Body of pancreas (tissue), 4 donors: Measurements from ENCODE around the gene SYNE1. TPM values are rescaled to one million over a fixed set of nuclear protein-coding genes. Genes with fewer than 3 reads are reported as not detected.
"Not testable (repeated sequence)": the region's sequence is repeated elsewhere in the genome, so short reads cannot be mapped to it uniquely, and the experiment has no call there.

Source experiments
- ATAC-seq: fragments of 150-250 bp; one replicate; pipeline ENCODE4 v1.9.1; 2016
- DNase-seq, 4 donors: peaks; one replicate each; pipeline ENCODE4 v3.0.0-alpha.2; 2019
- H3K27ac ChIP-seq, 4 donors: fragments of 200-600 bp; sonication (generic); 1 replicate in 3 of 4; 2 replicates in 1 of 4; pipeline versions ENCODE4 v1.5.1 to v1.6.1; 2016 to 2019; ENCODE audit warnings: mild to moderate bottlenecking in 1 of 4, mixed read lengths in 1 of 4, moderate library complexity in 1 of 4
- H3K27me3 ChIP-seq, 2 donors: fragments of 200-600 bp; sonication (generic); one replicate each; pipeline ENCODE4 v1.6.0; 2016; ENCODE audit warnings: mild to moderate bottlenecking in 1 of 2
- H3K36me3 ChIP-seq, 2 donors: fragments of 200-600 bp; sonication (generic); replicated peaks in 1 of 2; 2 replicates each; pipeline ENCODE4 v1.5.1; 2016; ENCODE audit warnings: low read depth in 2 of 2; ENCODE audit not compliant: insufficient read depth in 1 of 2
- H3K4me1 ChIP-seq: fragments of 200-600 bp; sonication (generic); one replicate; pipeline ENCODE4 v1.6.0; 2016
- H3K4me3 ChIP-seq, 2 donors: fragments of 200-600 bp; sonication (generic); 1 replicate in 1 of 2; 2 replicates in 1 of 2; pipeline ENCODE4 v1.5.1; 2016 to 2019
- H3K9me3 ChIP-seq, 3 donors: fragments of 200-600 bp; sonication (generic); 1 replicate in 2 of 3; 2 replicates in 1 of 3; pipeline ENCODE4 v1.5.1; 2016
- POLR2A ChIP-seq, 3 donors: fragments of 450-650 bp; IDR thresholded peaks; one replicate each; pipeline ENCODE4 v1.6.1; 2016; ENCODE audit warnings: antibody characterized with exemption in 3 of 3, mild to moderate bottlenecking in 2 of 3
- WGBS, 2 donors: methylation state at CpG; one replicate each; pipeline ENCODE4 v1.1.5; 2017; 5-methylcytosine and 5-hydroxymethylcytosine counted together
- intact Hi-C: fragments of 100-400 bp; cut with DNase I; formaldehyde crosslinking; loops from one replicate; pipeline ENCODE4 v1.15.1; 2023
- total RNA-seq, 2 donors: library from RNA; depleted of rRNA; stranded (reverse); fragments of >200 nt; gene quantifications; one replicate each; pipeline ENCODE4 v1.1.0, GENCODE V29; 2016
- TF ChIP-seq, protein P1 (sequence below), 7 experiments: fragments of 450-650 bp in 4 of 7; fragments of 200-600 bp in 3 of 7; sonication (generic) in 3 of 7; IDR thresholded peaks; one replicate each; pipeline ENCODE4 v1.5.1; 2016 to 2019; ENCODE audit warnings: antibody characterized with exemption in 7 of 7

Gene SYNE1, protein sequence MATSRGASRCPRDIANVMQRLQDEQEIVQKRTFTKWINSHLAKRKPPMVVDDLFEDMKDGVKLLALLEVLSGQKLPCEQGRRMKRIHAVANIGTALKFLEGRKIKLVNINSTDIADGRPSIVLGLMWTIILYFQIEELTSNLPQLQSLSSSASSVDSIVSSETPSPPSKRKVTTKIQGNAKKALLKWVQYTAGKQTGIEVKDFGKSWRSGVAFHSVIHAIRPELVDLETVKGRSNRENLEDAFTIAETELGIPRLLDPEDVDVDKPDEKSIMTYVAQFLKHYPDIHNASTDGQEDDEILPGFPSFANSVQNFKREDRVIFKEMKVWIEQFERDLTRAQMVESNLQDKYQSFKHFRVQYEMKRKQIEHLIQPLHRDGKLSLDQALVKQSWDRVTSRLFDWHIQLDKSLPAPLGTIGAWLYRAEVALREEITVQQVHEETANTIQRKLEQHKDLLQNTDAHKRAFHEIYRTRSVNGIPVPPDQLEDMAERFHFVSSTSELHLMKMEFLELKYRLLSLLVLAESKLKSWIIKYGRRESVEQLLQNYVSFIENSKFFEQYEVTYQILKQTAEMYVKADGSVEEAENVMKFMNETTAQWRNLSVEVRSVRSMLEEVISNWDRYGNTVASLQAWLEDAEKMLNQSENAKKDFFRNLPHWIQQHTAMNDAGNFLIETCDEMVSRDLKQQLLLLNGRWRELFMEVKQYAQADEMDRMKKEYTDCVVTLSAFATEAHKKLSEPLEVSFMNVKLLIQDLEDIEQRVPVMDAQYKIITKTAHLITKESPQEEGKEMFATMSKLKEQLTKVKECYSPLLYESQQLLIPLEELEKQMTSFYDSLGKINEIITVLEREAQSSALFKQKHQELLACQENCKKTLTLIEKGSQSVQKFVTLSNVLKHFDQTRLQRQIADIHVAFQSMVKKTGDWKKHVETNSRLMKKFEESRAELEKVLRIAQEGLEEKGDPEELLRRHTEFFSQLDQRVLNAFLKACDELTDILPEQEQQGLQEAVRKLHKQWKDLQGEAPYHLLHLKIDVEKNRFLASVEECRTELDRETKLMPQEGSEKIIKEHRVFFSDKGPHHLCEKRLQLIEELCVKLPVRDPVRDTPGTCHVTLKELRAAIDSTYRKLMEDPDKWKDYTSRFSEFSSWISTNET (N-terminal part only)
- 100 to 1,000 TPM; 109 to 123 TPM for total RNA-seq

DNA sequence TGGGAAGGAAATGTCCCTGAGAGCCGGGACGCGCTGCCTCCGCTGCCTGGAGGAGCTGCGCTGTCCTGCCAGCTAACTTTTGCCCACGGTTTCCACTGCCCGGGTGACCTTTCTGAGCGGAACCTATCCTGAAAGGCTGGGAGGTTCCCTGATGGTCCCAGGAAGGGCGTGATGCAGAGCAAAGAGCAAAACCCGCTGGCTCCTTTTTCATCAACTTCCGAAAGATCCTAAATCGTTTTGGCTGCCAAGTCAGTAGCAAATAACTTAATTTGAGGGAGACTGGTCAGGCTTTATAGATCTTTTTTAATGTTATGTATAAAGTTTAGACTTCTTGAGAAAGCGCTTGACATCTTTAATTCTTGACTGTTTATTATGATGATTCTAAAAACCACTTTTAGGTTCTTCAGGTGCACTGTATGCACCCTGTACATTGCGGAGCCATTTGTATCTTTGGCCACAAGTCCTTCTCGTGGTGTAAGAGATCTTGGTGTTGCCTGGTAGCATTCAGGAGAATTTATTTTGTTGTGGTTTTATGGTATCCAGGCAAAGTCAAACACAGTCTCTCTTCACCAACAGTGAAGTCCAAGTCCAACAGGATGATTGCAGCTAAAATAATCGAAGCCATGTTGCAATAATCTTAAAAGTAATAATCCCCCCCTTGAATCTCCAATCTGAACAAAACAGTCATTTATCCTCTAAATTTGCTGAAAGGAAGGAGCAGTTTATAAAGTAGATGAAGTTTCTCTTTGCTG lies at the start of gene SYNE1:
Gene SYNE1, minus strand, starts transcription at position 67 of the 752 bp plus-strand sequence. CDS start 9,031 bp downstream, outside the sequence.
- H3K27ac ChIP-seq = peak within 1 kb of the TSS in 2 of 4 donors; percentile 39 to 44
- no peak for DNase-seq
- peak; percentile 5 for ATAC-seq
- H3K4me3 ChIP-seq = peak within 1 kb of the TSS; percentile 14 to 25
- TF ChIP-seq, protein P1, sequence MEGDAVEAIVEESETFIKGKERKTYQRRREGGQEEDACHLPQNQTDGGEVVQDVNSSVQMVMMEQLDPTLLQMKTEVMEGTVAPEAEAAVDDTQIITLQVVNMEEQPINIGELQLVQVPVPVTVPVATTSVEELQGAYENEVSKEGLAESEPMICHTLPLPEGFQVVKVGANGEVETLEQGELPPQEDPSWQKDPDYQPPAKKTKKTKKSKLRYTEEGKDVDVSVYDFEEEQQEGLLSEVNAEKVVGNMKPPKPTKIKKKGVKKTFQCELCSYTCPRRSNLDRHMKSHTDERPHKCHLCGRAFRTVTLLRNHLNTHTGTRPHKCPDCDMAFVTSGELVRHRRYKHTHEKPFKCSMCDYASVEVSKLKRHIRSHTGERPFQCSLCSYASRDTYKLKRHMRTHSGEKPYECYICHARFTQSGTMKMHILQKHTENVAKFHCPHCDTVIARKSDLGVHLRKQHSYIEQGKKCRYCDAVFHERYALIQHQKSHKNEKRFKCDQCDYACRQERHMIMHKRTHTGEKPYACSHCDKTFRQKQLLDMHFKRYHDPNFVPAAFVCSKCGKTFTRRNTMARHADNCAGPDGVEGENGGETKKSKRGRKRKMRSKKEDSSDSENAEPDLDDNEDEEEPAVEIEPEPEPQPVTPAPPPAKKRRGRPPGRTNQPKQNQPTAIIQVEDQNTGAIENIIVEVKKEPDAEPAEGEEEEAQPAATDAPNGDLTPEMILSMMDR (IDR thresholded peaks at IDR 0.05) = no peak
- TF ChIP-seq POLR2A (IDR thresholded peaks at IDR 0.05) = no peak
- H3K27me3 ChIP-seq = peaks cover 0 to 8% of the 10 kb centered on the region in 2 donors
- H3K9me3 ChIP-seq = no peaks in the 10 kb centered on the region
- H3K4me1 ChIP-seq = peaks cover 16% of the 10 kb centered on the region
- intact Hi-C loops = no loop called here
- no peaks in the 10 kb centered on the region for H3K36me3 ChIP-seq
- WGBS, 2 donors = 15 to 21% methylated on average over 16 of the region's 16 CpGs

DNA sequence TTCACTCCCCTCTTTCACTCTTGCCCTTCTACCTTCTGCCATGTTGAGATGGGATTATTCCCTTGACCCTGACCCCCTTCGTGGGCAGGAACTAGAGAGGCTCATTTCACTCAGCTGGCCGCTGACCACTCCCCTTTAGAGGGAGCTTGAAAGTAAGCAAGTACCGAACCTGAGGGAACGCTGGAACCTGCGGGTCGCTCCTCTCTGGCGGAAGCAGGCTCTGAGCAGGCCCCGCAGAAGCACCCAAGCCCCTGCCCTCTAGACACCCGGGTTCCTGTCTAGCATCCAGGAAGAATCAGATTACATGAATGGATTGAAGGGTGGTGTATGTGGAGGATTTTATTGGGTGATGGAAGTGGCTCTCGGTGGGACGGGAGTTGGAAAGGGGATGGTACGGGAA lies 48.7 kb upstream of the SYNE1 start:
- 76 to 79% methylated on average over 12 of the region's 12 CpGs for WGBS, 2 donors
- no peaks in the 10 kb centered on the region for H3K9me3 ChIP-seq
- H3K4me1 ChIP-seq = no peaks in the 10 kb centered on the region
- ATAC-seq (no peak), DNase-seq (no peak)
- H3K36me3 ChIP-seq = no peaks in the 10 kb centered on the region
- H3K27ac ChIP-seq = no peak overlapping the region
- intact Hi-C loops = no loop called here
- no peaks in the 10 kb centered on the region for H3K27me3 ChIP-seq
- TF ChIP-seq, protein P1 (IDR thresholded peaks at IDR 0.05) = no peak
- TF ChIP-seq POLR2A (IDR thresholded peaks at IDR 0.05) = no peak
- no peak overlapping the region for H3K4me3 ChIP-seq

DNA sequence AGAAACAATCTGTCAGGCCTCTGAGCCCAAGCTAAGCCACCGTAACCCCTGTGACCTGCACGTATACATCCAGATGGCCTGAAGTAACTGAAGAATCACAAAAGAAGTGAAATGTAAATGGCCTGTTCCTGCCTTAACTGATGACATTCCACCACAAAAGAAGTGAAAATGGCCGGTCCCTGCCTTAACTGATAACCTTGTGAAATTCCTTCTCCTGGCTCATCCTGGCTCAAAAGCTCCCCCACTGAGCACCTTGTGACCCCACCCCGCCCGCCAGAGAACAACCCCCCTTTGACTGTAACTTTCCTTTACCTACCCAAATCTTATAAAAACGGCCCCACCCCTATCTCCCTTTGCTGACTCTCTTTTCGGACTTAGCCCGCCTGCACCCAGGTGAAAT lies 45.8 kb upstream of the SYNE1 start:
- WGBS, 2 donors = 33 to 37% methylated on average over 8 of the region's 8 CpGs

DNA sequence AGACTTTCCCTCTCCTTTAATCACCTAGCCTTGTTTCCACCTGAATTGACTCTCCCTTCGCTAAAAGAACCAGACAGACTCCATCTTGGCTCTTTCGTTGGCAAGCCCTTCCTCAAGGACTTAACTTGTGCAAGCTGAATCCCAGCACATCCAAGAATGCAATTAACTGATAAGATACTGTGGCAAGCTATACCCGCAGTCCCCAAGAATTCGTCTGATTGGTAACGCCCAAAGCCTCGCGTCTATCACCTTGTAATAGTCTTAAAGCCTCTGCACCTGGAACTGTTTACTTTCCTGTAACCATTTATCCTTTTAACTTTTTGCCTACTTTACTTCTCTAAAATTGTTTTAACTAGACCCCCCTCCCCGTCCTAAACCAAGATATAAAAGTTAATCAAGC lies 45.0 kb upstream of the SYNE1 start:
- H3K27me3 ChIP-seq = no peaks in the 10 kb centered on the region
- H3K4me1 ChIP-seq = no peaks in the 10 kb centered on the region
- DNase-seq (no peak), ATAC-seq (no peak)
- WGBS, 2 donors = 22 to 28% methylated on average over 8 of the region's 8 CpGs
- H3K27ac ChIP-seq = no peak overlapping the region
- intact Hi-C loops = no loop called here
- H3K9me3 ChIP-seq = no peaks in the 10 kb centered on the region
- TF ChIP-seq POLR2A (IDR thresholded peaks at IDR 0.05) = no peak
- TF ChIP-seq, protein P1 (IDR thresholded peaks at IDR 0.05) = no peak
- no peaks in the 10 kb centered on the region for H3K36me3 ChIP-seq
- no peak overlapping the region for H3K4me3 ChIP-seq

More for the DNA sequence above, 45.8 kb upstream of the SYNE1 start:
- ATAC-seq, H3K4me1 ChIP-seq, H3K27ac ChIP-seq, H3K9me3 ChIP-seq, H3K4me3 ChIP-seq, H3K36me3 ChIP-seq, intact Hi-C loops, DNase-seq, H3K27me3 ChIP-seq: not testable (repeated sequence)
